Measurements from ENCODE around the gene MTRR. TPM values are rescaled to one million over a fixed set of nuclear protein-coding genes. Genes with fewer than 3 reads are reported as not detected.
A peak's percentile ranks its signal among the peaks of the same experiment; 100 is the strongest.

Gene MTRR
- total RNA-seq, 1 donor from 2014 or later = 33.1 TPM

- Histone ChIP-seq H3K4me3 (peak within 1 kb of the TSS; percentile 57 to 74), H3K9me3 (no peaks in the 10 kb centered on the region), H3K27me3 (no peaks in the 10 kb centered on the region), H3K27ac (peak within 1 kb of the TSS; percentile 56), H3K4me1 (peaks cover 20% of the 10 kb centered on the region), H3K36me3 (no peaks in the 10 kb centered on the region)
- TF ChIP-seq POLR2A (IDR thresholded peaks at IDR 0.05) = no peak
- TF ChIP-seq, protein P1, sequence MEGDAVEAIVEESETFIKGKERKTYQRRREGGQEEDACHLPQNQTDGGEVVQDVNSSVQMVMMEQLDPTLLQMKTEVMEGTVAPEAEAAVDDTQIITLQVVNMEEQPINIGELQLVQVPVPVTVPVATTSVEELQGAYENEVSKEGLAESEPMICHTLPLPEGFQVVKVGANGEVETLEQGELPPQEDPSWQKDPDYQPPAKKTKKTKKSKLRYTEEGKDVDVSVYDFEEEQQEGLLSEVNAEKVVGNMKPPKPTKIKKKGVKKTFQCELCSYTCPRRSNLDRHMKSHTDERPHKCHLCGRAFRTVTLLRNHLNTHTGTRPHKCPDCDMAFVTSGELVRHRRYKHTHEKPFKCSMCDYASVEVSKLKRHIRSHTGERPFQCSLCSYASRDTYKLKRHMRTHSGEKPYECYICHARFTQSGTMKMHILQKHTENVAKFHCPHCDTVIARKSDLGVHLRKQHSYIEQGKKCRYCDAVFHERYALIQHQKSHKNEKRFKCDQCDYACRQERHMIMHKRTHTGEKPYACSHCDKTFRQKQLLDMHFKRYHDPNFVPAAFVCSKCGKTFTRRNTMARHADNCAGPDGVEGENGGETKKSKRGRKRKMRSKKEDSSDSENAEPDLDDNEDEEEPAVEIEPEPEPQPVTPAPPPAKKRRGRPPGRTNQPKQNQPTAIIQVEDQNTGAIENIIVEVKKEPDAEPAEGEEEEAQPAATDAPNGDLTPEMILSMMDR (IDR thresholded peaks at IDR 0.05) = peak in 1 of 3 experiments; percentile 10
- TF ChIP-seq POLR2AphosphoS5 (IDR thresholded peaks at IDR 0.05; ENCODE audit: insufficient read depth in 1 of 2, low read depth in 1 of 2) = no peak
- intact Hi-C loops (cut with DNase I) = no loop called here
- no peak for DNase-seq (ENCODE audit: extremely low spot score in 2 of 2)
Measured at GRCh38 chr5:7850395-7851239, 18.3 kb upstream of the MTRR start, which contains the start of gene CFAP90. Gene CFAP90, minus strand, starts transcription at chr5:7851133. Its CDS starts 112 bp downstream, at chr5:7851021.

DNA sequence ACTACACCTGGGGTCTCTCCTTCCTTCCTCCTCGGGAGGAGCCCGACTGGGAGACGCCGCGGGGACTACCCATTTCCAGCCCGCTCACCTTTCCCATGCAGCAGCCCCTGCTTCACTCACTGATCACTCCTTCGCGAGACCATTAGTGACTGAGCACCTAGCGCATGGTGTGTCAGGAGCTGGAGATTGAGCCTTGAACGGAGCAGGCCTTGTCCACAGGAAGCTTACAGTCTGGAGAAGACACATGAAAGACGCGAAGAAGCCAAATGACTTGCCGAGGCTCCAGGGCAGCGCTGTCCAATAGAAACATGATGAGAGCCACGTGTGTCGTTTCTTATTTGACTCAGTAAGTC is 17.7 kb upstream of the MTRR start:
- no peak for DNase-seq (ENCODE audit: extremely low spot score in 2 of 2)
- Histone ChIP-seq H3K9me3 (no peaks in the 10 kb centered on the region), H3K36me3 (no peaks in the 10 kb centered on the region), H3K27me3 (no peaks in the 10 kb centered on the region), H3K4me1 (peaks cover 20% of the 10 kb centered on the region), H3K27ac (peak overlapping the region; percentile 56), H3K4me3 (peak overlapping the region; percentile 57 to 74)
- intact Hi-C loops (cut with DNase I) = no loop called here
- no peak for TF ChIP-seq POLR2AphosphoS5 (IDR thresholded peaks at IDR 0.05; ENCODE audit: insufficient read depth in 1 of 2, low read depth in 1 of 2)
- TF ChIP-seq, protein P1 (IDR thresholded peaks at IDR 0.05) = peak in 1 of 3 experiments; percentile 0

DNA sequence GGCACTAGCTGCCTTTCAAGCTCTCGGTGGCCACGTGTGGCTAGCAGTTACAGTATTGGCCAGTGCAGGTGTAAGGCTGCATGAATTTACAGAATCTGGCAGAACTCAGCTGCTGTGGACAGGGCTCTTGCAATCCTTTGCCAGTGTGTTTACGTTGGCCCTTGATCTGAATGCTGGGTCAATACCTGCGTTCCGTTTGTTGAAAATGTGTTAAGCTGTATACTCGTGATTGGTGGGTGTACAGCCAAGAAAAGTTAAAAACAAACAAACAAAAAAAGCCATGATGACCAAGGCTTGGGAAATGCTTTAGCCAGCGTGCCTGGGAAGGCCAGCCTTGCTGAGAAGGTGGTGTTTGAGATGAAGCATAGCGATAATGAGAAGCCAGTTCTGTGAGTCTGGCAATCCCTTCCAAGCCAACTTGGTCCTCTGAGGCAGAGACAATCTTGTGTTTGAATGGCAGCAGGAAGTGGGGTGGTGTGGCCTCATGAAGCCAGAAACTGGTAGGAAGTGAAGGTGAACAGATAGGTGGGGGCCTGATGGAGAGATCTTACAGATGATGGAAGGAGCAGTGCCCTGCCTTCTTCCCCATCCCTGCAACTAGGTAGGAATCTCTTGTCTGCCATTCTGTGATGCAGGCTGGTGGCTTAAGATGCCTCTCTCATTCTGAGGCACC is 17.2 kb upstream of the MTRR start:
- peak overlapping the region; percentile 6 for H3K27ac ChIP-seq
- H3K4me1 ChIP-seq = peaks cover 20% of the 10 kb centered on the region
- TF ChIP-seq, protein P1 (IDR thresholded peaks at IDR 0.05) = no peak
- TF ChIP-seq POLR2AphosphoS5 (IDR thresholded peaks at IDR 0.05; ENCODE audit: insufficient read depth in 1 of 2, low read depth in 1 of 2) (no peak), POLR2A (IDR thresholded peaks at IDR 0.05) (no peak)

DNA sequence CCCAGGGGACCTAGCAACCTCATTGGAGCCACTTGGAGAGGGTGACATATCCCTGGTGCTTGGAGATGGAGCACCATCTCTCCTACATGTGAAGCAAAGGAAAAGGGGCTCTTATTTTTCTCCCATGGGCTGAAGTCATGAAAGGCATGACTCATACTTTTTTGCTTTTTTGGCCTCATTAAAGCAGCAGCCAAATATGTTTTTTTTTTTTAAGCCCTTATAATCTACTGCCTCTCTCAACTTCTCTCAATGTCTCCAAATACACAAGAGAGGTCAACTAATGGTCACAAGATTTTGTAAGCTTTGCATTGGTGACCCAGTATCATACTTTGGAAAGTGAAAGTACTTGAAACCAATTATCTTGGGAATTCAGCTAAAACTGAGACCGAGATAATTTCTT is 16.4 kb upstream of the MTRR start:
- Histone ChIP-seq H3K9me3 (no peaks in the 10 kb centered on the region), H3K4me1 (peaks cover 20% of the 10 kb centered on the region), H3K36me3 (no peaks in the 10 kb centered on the region), H3K4me3 (no peak overlapping the region), H3K27ac (peak overlapping the region; percentile 6), H3K27me3 (no peaks in the 10 kb centered on the region)
- intact Hi-C loops (cut with DNase I) = no loop called here
- DNase-seq (ENCODE audit: extremely low spot score in 2 of 2) = no peak
- TF ChIP-seq POLR2A (IDR thresholded peaks at IDR 0.05) (no peak), POLR2AphosphoS5 (IDR thresholded peaks at IDR 0.05; ENCODE audit: insufficient read depth in 1 of 2, low read depth in 1 of 2) (no peak)
- TF ChIP-seq, protein P1 (IDR thresholded peaks at IDR 0.05) = no peak

More for the DNA sequence above, 17.2 kb upstream of the MTRR start:
- Histone ChIP-seq H3K27me3 (no peaks in the 10 kb centered on the region), H3K9me3 (no peaks in the 10 kb centered on the region), H3K4me3 (peak overlapping the region in 1 of 2 donors; percentile 74), H3K36me3 (no peaks in the 10 kb centered on the region)
- intact Hi-C loops (cut with DNase I) = no loop called here
- no peak for DNase-seq (ENCODE audit: extremely low spot score in 2 of 2)

Data from vagina (tissue), 2 donors.